ENCODE results near the gene PRPH2. TPM values are rescaled to one million over a fixed set of nuclear protein-coding genes. Genes with fewer than 3 reads are reported as not detected.

The PRPH2 gene
- polyA plus RNA-seq, 3 donors: 0.05 TPM; not detected in 2

- peaks cover 80 to 97% of the 10 kb centered on the region in 2 donors for H3K36me3 ChIP-seq (replicated peaks in 1 of 2; ENCODE audit: control insufficient read depth in 1 of 2, insufficient read depth in 2 of 2, low read length in 2 of 2)
- intact Hi-C loops (cut with micrococcal nuclease): loop anchor here in 1 of 2 donors (5.0 kb wide), 1 partner anchor 38 kb away; no protein-coding TSS in a partner anchor
- H3K4me1 ChIP-seq (ENCODE audit: control insufficient read depth in 1 of 2, insufficient read depth in 2 of 2, low read length in 2 of 2): no peaks in the 10 kb centered on the region
- H3K4me3 ChIP-seq (replicated peaks in 1 of 3; ENCODE audit: low read depth in 2 of 3, low read length in 3 of 3): no peak overlapping the region
- H3K79me2 ChIP-seq (ENCODE audit: insufficient read depth, low read length): no peaks in the 10 kb centered on the region
- H3K4me2 ChIP-seq (replicated peaks; ENCODE audit: extremely low read depth, low read length, poor library complexity, severe bottlenecking): no peak overlapping the region
- H3K27me3 ChIP-seq (ENCODE audit: control insufficient read depth in 2 of 2, insufficient read depth in 2 of 2, low read length in 2 of 2): no peaks in the 10 kb centered on the region
- no peak for DNase-seq
- Mint-ChIP-seq H3K36me3 (peaks cover 87 to 93% of the 10 kb centered on the region in 2 donors), H3K9me3 (peaks cover 0 to 3% (median 0%) of the 10 kb centered on the region in 7 donors), H3K4me1 (no peaks in the 10 kb centered on the region), H3K27ac (peak overlapping the region in 3 of 7 donors; percentile 24 to 72 (median 33)), H3K27me3 (ENCODE audit: low read depth in 3 of 3) (no peaks in the 10 kb centered on the region), H3K4me3 (no peak overlapping the region)
- H2AFZ ChIP-seq (ENCODE audit: insufficient read depth, low read depth, low read length, poor library complexity, severe bottlenecking): no peak overlapping the region
- no peak overlapping the region for H3K9ac ChIP-seq (ENCODE audit: insufficient read depth, low read length, poor library complexity, severe bottlenecking)
- H3K27ac ChIP-seq (ENCODE audit: low read depth in 1 of 2, low read length in 2 of 2): peak overlapping the region in 1 of 2 donors; percentile 48
- WGBS (ENCODE audit: insufficient coverage): 100% methylated on average over 3 of the region's 5 CpGs
- no peaks in the 10 kb centered on the region for H3K9me3 ChIP-seq (replicated peaks in 1 of 2; ENCODE audit: control insufficient read depth in 1 of 2, insufficient read depth in 1 of 2, low read length in 2 of 2)
- H4K20me1 ChIP-seq (ENCODE audit: insufficient read depth, low read length): peaks cover 7% of the 10 kb centered on the region
- TF ChIP-seq, protein P1, sequence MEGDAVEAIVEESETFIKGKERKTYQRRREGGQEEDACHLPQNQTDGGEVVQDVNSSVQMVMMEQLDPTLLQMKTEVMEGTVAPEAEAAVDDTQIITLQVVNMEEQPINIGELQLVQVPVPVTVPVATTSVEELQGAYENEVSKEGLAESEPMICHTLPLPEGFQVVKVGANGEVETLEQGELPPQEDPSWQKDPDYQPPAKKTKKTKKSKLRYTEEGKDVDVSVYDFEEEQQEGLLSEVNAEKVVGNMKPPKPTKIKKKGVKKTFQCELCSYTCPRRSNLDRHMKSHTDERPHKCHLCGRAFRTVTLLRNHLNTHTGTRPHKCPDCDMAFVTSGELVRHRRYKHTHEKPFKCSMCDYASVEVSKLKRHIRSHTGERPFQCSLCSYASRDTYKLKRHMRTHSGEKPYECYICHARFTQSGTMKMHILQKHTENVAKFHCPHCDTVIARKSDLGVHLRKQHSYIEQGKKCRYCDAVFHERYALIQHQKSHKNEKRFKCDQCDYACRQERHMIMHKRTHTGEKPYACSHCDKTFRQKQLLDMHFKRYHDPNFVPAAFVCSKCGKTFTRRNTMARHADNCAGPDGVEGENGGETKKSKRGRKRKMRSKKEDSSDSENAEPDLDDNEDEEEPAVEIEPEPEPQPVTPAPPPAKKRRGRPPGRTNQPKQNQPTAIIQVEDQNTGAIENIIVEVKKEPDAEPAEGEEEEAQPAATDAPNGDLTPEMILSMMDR (IDR thresholded peaks at IDR 0.05): no peak
Measured at GRCh38 chr6:42690151-42690702, 32.2 kb downstream of the PRPH2 start.

- no peaks in the 10 kb centered on the region for H3K9me3 ChIP-seq (replicated peaks in 1 of 2; ENCODE audit: control insufficient read depth in 1 of 2, insufficient read depth in 1 of 2, low read length in 2 of 2)
- intact Hi-C loops (cut with micrococcal nuclease): no loop called here
- peaks cover 7% of the 10 kb centered on the region for H4K20me1 ChIP-seq (ENCODE audit: insufficient read depth, low read length)
- H3K27me3 ChIP-seq (ENCODE audit: control insufficient read depth in 2 of 2, insufficient read depth in 2 of 2, low read length in 2 of 2): no peaks in the 10 kb centered on the region
- H3K27ac ChIP-seq (ENCODE audit: low read depth in 1 of 2, low read length in 2 of 2): no peak overlapping the region
- H3K36me3 ChIP-seq (replicated peaks in 1 of 2; ENCODE audit: control insufficient read depth in 1 of 2, insufficient read depth in 2 of 2, low read length in 2 of 2): peaks cover 87 to 97% of the 10 kb centered on the region in 2 donors
- H2AFZ ChIP-seq (ENCODE audit: insufficient read depth, low read depth, low read length, poor library complexity, severe bottlenecking): no peak overlapping the region
- DNase-seq: no peak
- 95% methylated on average over 4 of the region's 7 CpGs for WGBS (ENCODE audit: insufficient coverage)
- peaks cover 0 to 3% (median 0%) of the 10 kb centered on the region in 7 donors for H3K9me3 Mint-ChIP-seq
- H3K9ac ChIP-seq (ENCODE audit: insufficient read depth, low read length, poor library complexity, severe bottlenecking): no peak overlapping the region
- H3K4me3 Mint-ChIP-seq: no peak overlapping the region
- no peaks in the 10 kb centered on the region for H3K79me2 ChIP-seq (ENCODE audit: insufficient read depth, low read length)
- H3K4me3 ChIP-seq (replicated peaks in 1 of 3; ENCODE audit: low read depth in 2 of 3, low read length in 3 of 3): no peak overlapping the region
- H3K4me1 ChIP-seq (ENCODE audit: control insufficient read depth in 1 of 2, insufficient read depth in 2 of 2, low read length in 2 of 2): no peaks in the 10 kb centered on the region
- no peak overlapping the region for H3K4me2 ChIP-seq (replicated peaks; ENCODE audit: extremely low read depth, low read length, poor library complexity, severe bottlenecking)
- H3K4me1 Mint-ChIP-seq: no peaks in the 10 kb centered on the region
- no peaks in the 10 kb centered on the region for H3K27me3 Mint-ChIP-seq (ENCODE audit: low read depth in 3 of 3)
- no peak overlapping the region for H3K27ac Mint-ChIP-seq
- TF ChIP-seq, protein P1 (IDR thresholded peaks at IDR 0.05): no peak
- peaks cover 88 to 96% of the 10 kb centered on the region in 2 donors for H3K36me3 Mint-ChIP-seq
Measured at GRCh38 chr6:42689371-42689770, 33.0 kb downstream of the PRPH2 start.
